H9 (cell line): ENCODE results near the gene C16orf78. TPM values are rescaled to one million over a fixed set of nuclear protein-coding genes. Genes with fewer than 3 reads are reported as not detected.

Experiments used
- DNase-seq: peaks from one replicate; pipeline ENCODE4 v3.0.0-alpha.2; 2017
- H2AFZ ChIP-seq: one replicate; pipeline ENCODE4 v1.6.1; 2013; ENCODE audit warnings: mild to moderate bottlenecking, low read length, control low read depth, moderate library complexity
- H2AK5ac ChIP-seq: 2 replicates; pipeline ENCODE4 v1.6.1; 2013; ENCODE audit warnings: low read length, control low read depth, mixed read lengths; ENCODE audit not compliant: insufficient read length
- H2BK120ac ChIP-seq: one replicate; pipeline ENCODE4 v1.6.1; 2013; ENCODE audit warnings: low read depth, mild to moderate bottlenecking, low read length, control low read depth, inconsistent platforms; ENCODE audit not compliant: poor library complexity, severe bottlenecking
- H2BK12ac ChIP-seq: 2 replicates; pipeline ENCODE4 v1.6.1; 2013; ENCODE audit warnings: low read length, control low read depth, mixed read lengths, low read depth; ENCODE audit not compliant: insufficient read length
- H2BK15ac ChIP-seq: 2 replicates; pipeline ENCODE4 v1.6.1; 2013; ENCODE audit warnings: low read depth, low read length, control low read depth
- H2BK20ac ChIP-seq: one replicate; pipeline ENCODE4 v1.6.1; 2013; ENCODE audit warnings: low read depth, mild to moderate bottlenecking, low read length, control low read depth, inconsistent platforms; ENCODE audit not compliant: poor library complexity, severe bottlenecking
- H2BK5ac ChIP-seq: 2 replicates; pipeline ENCODE4 v1.6.1; 2013; ENCODE audit warnings: low read length, control low read depth, mixed read lengths; ENCODE audit not compliant: insufficient read length
- H3K14ac ChIP-seq: 2 replicates; pipeline ENCODE4 v1.6.1; 2013; ENCODE audit warnings: low read length, control low read depth; ENCODE audit not compliant: insufficient read depth
- H3K18ac ChIP-seq: 2 replicates; pipeline ENCODE4 v1.6.1; 2013; ENCODE audit warnings: low read depth, mild to moderate bottlenecking, mixed read lengths, low read length, control low read depth; ENCODE audit not compliant: insufficient read length
- H3K23ac ChIP-seq: 2 replicates; pipeline ENCODE4 v1.6.1; 2013; ENCODE audit warnings: low read length, control low read depth, mixed read lengths, low read depth; ENCODE audit not compliant: insufficient read length
- H3K23me2 ChIP-seq: 2 replicates; pipeline ENCODE4 v1.6.1; 2013; ENCODE audit warnings: low read depth, mild to moderate bottlenecking, mixed read lengths, low read length, control low read depth; ENCODE audit not compliant: insufficient read length, poor library complexity, severe bottlenecking
- H3K27ac ChIP-seq: 2 replicates; pipeline ENCODE4 v1.5.1; 2013; ENCODE audit warnings: low read length, control low read depth, mixed read lengths, low read depth; ENCODE audit not compliant: insufficient read length
- H3K27me3 ChIP-seq: 2 replicates; pipeline ENCODE4 v1.6.1; 2013; ENCODE audit warnings: low read length, control low read depth, inconsistent platforms; ENCODE audit not compliant: insufficient read depth
- H3K4ac ChIP-seq: 2 replicates; pipeline ENCODE4 v1.6.1; 2013; ENCODE audit warnings: low read depth, mild to moderate bottlenecking, control low read depth, inconsistent platforms, low read length, moderate library complexity
- H3K4me1 ChIP-seq: 2 replicates; pipeline ENCODE4 v1.6.1; 2013; ENCODE audit warnings: low read length, control low read depth, inconsistent platforms; ENCODE audit not compliant: insufficient read depth
- H3K4me2 ChIP-seq: 2 replicates; pipeline ENCODE4 v1.6.1; 2013; ENCODE audit warnings: low read length, control low read depth, mixed read lengths; ENCODE audit not compliant: insufficient read length, insufficient read depth
- H3K56ac ChIP-seq: 2 replicates; pipeline ENCODE4 v1.6.1; 2013; ENCODE audit warnings: low read depth, mild to moderate bottlenecking, mixed read lengths, low read length, control low read depth; ENCODE audit not compliant: insufficient read length
- H3K79me1 ChIP-seq: 2 replicates; pipeline ENCODE4 v1.6.1; 2013; ENCODE audit warnings: low read depth, mild to moderate bottlenecking, moderate library complexity, low read length, control low read depth, inconsistent platforms; ENCODE audit not compliant: insufficient read depth, poor library complexity, severe bottlenecking
- H3K79me2 ChIP-seq: 2 replicates; pipeline ENCODE4 v1.6.1; 2013; ENCODE audit warnings: low read length, control low read depth, inconsistent platforms; ENCODE audit not compliant: insufficient read depth
- H3K9ac ChIP-seq: 2 replicates; pipeline ENCODE4 v1.6.1; 2013; ENCODE audit warnings: low read length, control low read depth, mixed read lengths; ENCODE audit not compliant: insufficient read length; ENCODE audit errors: extremely low read depth
- H3K9me3 ChIP-seq: one replicate; pipeline ENCODE4 v1.6.1; 2013; ENCODE audit warnings: low read depth, low read length, inconsistent platforms; ENCODE audit not compliant: control insufficient read depth
- H3T11ph ChIP-seq: one replicate; pipeline ENCODE4 v1.6.1; 2013; ENCODE audit warnings: mild to moderate bottlenecking, low read length, control low read depth, inconsistent platforms
- H4K20me1 ChIP-seq: one replicate; pipeline ENCODE4 v1.6.1; 2013; ENCODE audit not compliant: control insufficient read depth, insufficient read length, insufficient read depth
- H4K5ac ChIP-seq: 2 replicates; pipeline ENCODE4 v1.6.1; 2013; ENCODE audit warnings: low read depth, mild to moderate bottlenecking, mixed read lengths, low read length, control low read depth; ENCODE audit not compliant: insufficient read length
- H4K8ac ChIP-seq: replicated peaks from 2 replicates; pipeline ENCODE4 v1.6.1; 2013; ENCODE audit warnings: low read length, control low read depth, mixed read lengths, low read depth; ENCODE audit not compliant: insufficient read length
- H4K91ac ChIP-seq: 2 replicates; pipeline ENCODE4 v1.6.1; 2013; ENCODE audit warnings: low read depth, mild to moderate bottlenecking, moderate library complexity, mixed read lengths, low read length, control low read depth; ENCODE audit not compliant: insufficient read length
- H3K27ac Mint-ChIP-seq, 3 experiments: 2 replicates in 2 of 3; 3 replicates in 1 of 3; pipeline ENCODE4 v1.8.0; 2020 to 2021; ENCODE audit warnings: mixed read lengths in 3 of 3, mild to moderate bottlenecking in 1 of 3, moderate library complexity in 1 of 3
- H3K27me3 Mint-ChIP-seq: 2 replicates; pipeline ENCODE4 v1.8.0; 2021; ENCODE audit warnings: low read depth, mild to moderate bottlenecking, moderate library complexity, mixed read lengths
- H3K36me3 Mint-ChIP-seq, 3 experiments: 2 replicates in 2 of 3; 3 replicates in 1 of 3; pipeline ENCODE4 v1.8.0; 2020 to 2021; ENCODE audit warnings: low read depth in 3 of 3, mixed read lengths in 3 of 3; ENCODE audit not compliant: insufficient read depth in 1 of 3
- H3K4me1 Mint-ChIP-seq, 2 experiments: 2 replicates each; pipeline ENCODE4 v1.8.0; 2020; ENCODE audit warnings: mixed read lengths in 2 of 2
- H3K4me3 Mint-ChIP-seq, 2 experiments: 2 replicates in 1 of 2; 3 replicates in 1 of 2; pipeline ENCODE4 v1.8.0; 2020 to 2021; ENCODE audit warnings: mild to moderate bottlenecking in 2 of 2, mixed read lengths in 2 of 2, moderate library complexity in 1 of 2
- H3K9me3 Mint-ChIP-seq, 2 experiments: 2 replicates in 1 of 2; 3 replicates in 1 of 2; pipeline ENCODE4 v1.8.0; 2020; ENCODE audit warnings: mild to moderate bottlenecking in 2 of 2, mixed read lengths in 2 of 2, moderate library complexity in 1 of 2
- CTCF ChIP-seq: fragments of 200-600 bp; sonication (generic); conservative IDR thresholded peaks from 3 replicates; pipeline ENCODE4 v1.8.0; 2021; ENCODE audit warnings: antibody characterized with exemption, mild to moderate bottlenecking
- WGBS: extraction: QIAGEN DNeasy Blood & Tissue Kit; methylation state at CpG from one replicate; pipeline ENCODE4 v1.1.7; 2013; ENCODE audit warnings: missing lambda C conversion rate, low lambda C conversion rate, mixed read lengths; ENCODE audit not compliant: insufficient read length; ENCODE audit errors: extremely low coverage; 5-methylcytosine and 5-hydroxymethylcytosine counted together
- total RNA-seq: library from RNA; stranded (reverse); gene quantifications from 2 replicates; pipeline ENCODE4 v1.2.1, GENCODE V29; 2021

C16orf78 gene
- total RNA-seq, 1 experiment from 2014 or later: not detected

- Histone ChIP-seq H2AFZ (no peak overlapping the region), H3K27me3 (no peaks in the 10 kb centered on the region), H3K4me2 (no peak overlapping the region)
Observed at GRCh38 chr16:49441366-49441780, 67.8 kb downstream of the C16orf78 start.

More at GRCh38 chr16:49441366-49441780, 67.8 kb downstream of the C16orf78 start:
- H3K56ac ChIP-seq: no peak overlapping the region
- no peak overlapping the region for H3K4ac ChIP-seq
- no peaks in the 10 kb centered on the region; a peak in 1 of 5 replicates for H3K9me3 Mint-ChIP-seq
- no peak overlapping the region for H3T11ph ChIP-seq
- no peak overlapping the region for H3K27ac ChIP-seq
- no peaks in the 10 kb centered on the region for H3K23me2 ChIP-seq
- H3K14ac ChIP-seq: no peak overlapping the region; the same call in 1 of the 2 replicates
- peaks cover 13% of the 10 kb centered on the region for H3K27me3 Mint-ChIP-seq
- no peak overlapping the region for H4K5ac ChIP-seq
- H2BK15ac ChIP-seq: no peak overlapping the region
- no peak overlapping the region for H2BK120ac ChIP-seq
- H4K91ac ChIP-seq: no peak overlapping the region
- no peaks in the 10 kb centered on the region for H4K20me1 ChIP-seq
- no peak overlapping the region for H3K9ac ChIP-seq
- peak; percentile 87 for DNase-seq
- no peak overlapping the region for H2BK5ac ChIP-seq
- no peak overlapping the region for H2BK12ac ChIP-seq
- H3K36me3 Mint-ChIP-seq: no peaks in the 10 kb centered on the region
- no peaks in the 10 kb centered on the region for H3K9me3 ChIP-seq
- H3K4me1 Mint-ChIP-seq: peaks cover 55 to 60% of the 10 kb centered on the region in 2 experiments
- H3K27ac Mint-ChIP-seq: no peak overlapping the region
- WGBS: no CpG with 5 or more reads among the region's 18 CpGs
- TF ChIP-seq CTCF: peak; percentile 58
- H3K23ac ChIP-seq: no peak overlapping the region
- no peak overlapping the region for H4K8ac ChIP-seq
- H2BK20ac ChIP-seq: no peak overlapping the region
- no peaks in the 10 kb centered on the region for H3K79me1 ChIP-seq
- no peaks in the 10 kb centered on the region for H3K79me2 ChIP-seq
- peak overlapping the region; percentile 1 for H3K18ac ChIP-seq
- H3K4me3 Mint-ChIP-seq: no peak overlapping the region; a peak in 2 of 5 replicates
- H2AK5ac ChIP-seq: no peak overlapping the region
- peaks cover 15% of the 10 kb centered on the region for H3K4me1 ChIP-seq
